OCI-LY3 (cell line): Measurements from ENCODE around the gene EZH1.

Experiments used
- H2AFZ ChIP-seq: fragments of 200-600, 300-600 bp; shearing (Covaris generic); 2 replicates; pipeline ENCODE4 v1.6.0; 2014; ENCODE audit warnings: antibody characterized with exemption, low read depth, low read length
- H3K27ac ChIP-seq: fragments of 200-600, 300-600 bp; sonication (generic); 2 replicates; pipeline ENCODE4 v1.5.1; 2014; ENCODE audit warnings: mild to moderate bottlenecking, low read length, moderate library complexity, mixed read lengths
- H3K27me3 ChIP-seq: fragments of 200-600, 300-600 bp; sonication (generic); 2 replicates; pipeline ENCODE4 v1.6.1; 2014; ENCODE audit warnings: low read depth, low read length, mixed read lengths
- H3K36me3 ChIP-seq: fragments of 200-600, 300-600 bp; sonication (generic); replicated peaks from 2 replicates; pipeline ENCODE3; 2014; ENCODE audit warnings: low read depth, low read length, mixed read lengths
- H3K4me1 ChIP-seq: fragments of 300-600, 200-600 bp; sonication (generic); 2 replicates; pipeline ENCODE4 v1.6.1; 2014; ENCODE audit warnings: low read length, mixed read lengths
- H3K4me2 ChIP-seq: fragments of 200-600, 300-600 bp; sonication (generic); 2 replicates; pipeline ENCODE4 v1.6.1; 2014; ENCODE audit warnings: low read length, mixed read lengths
- H3K4me3 ChIP-seq: fragments of 300-600, 200-600 bp; sonication (generic); 2 replicates; pipeline ENCODE4 v1.5.1; 2014; ENCODE audit warnings: antibody characterized with exemption, mild to moderate bottlenecking, low read length, moderate library complexity
- H3K79me2 ChIP-seq: fragments of 300-600, 200-600 bp; shearing (Covaris generic); 2 replicates; pipeline ENCODE4 v1.6.1; 2014; ENCODE audit warnings: mild to moderate bottlenecking, low read length, mixed read lengths
- H3K9ac ChIP-seq: fragments of 300-600, 200-600 bp; shearing (Covaris generic); 2 replicates; pipeline ENCODE4 v1.6.0; 2014; ENCODE audit warnings: mild to moderate bottlenecking, low read length, moderate library complexity
- H3K9me3 ChIP-seq: fragments of 200-600, 300-600 bp; shearing (Covaris generic); 2 replicates; pipeline ENCODE4 v1.6.1; 2014; ENCODE audit warnings: low read length, mixed read lengths; ENCODE audit not compliant: insufficient read depth
- H4K20me1 ChIP-seq: fragments of 200-600, 300-600 bp; sonication (generic); 2 replicates; pipeline ENCODE4 v1.6.1; 2016; ENCODE audit warnings: low read length, mixed read lengths; ENCODE audit not compliant: insufficient read depth
- CTCF ChIP-seq: fragments of 200-600, 300-600 bp; sonication (generic); IDR thresholded peaks from 2 replicates; pipeline ENCODE4 v1.5.1; 2014; ENCODE audit warnings: antibody characterized with exemption, low read length, low read depth
- EZH2phosphoT487 ChIP-seq: fragments of 200-600 bp; shearing (Covaris generic); IDR thresholded peaks from 2 replicates; pipeline ENCODE4 v1.6.1; 2018; ENCODE audit warnings: antibody characterized with exemption, mixed run types, low read depth

Gene EZH1

DNA sequence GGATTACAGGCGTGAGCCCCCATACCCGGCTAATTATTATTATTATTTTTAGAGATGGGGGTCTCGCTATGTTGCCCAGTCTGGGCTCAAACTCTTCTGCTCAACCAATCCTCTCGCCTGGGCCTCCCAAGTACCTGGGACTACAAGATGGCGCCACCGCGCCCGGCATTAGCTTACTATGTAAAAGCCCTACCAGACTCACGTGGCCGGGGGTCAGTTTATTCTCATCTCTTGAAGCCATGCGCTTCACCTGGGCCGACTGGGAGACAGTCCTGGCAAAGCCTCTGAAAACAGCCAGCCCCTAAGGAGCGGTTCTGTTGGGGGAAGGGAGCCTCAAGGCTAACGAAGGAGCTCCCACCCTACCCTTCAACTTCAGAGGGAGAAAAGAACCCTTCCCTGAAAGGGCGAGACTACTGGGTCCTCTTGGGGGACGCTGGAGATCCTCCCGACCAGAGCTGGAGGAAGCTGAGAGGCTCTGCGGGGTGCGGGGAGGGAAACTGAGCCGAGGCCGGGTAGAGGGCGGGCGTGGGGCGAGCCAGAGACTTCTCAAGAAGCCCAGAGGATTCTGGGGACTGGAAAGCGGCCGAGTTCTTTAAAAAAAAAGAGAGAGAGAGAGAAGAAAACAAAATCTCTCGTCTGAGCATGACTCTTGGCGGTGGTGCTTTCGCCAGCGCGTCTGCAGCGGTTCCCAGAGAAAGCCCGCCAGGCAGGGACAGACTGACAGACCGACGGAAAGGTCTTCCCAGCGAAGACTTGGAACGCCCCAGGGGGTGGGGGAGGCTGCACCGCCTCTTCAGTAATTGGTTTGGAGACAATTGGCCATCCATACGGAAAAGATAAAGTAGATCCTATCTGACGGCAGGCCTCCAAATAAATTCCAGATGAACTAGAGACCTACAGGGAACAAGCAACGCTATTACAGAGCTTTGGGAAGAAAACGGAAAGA lies 91.4 kb downstream of the EZH1 start:
- Histone ChIP-seq H2AFZ (no peak overlapping the region), H3K36me3 (no peaks in the 10 kb centered on the region), H3K27me3 (no peaks in the 10 kb centered on the region), H4K20me1 (no peaks in the 10 kb centered on the region), H3K79me2 (no peaks in the 10 kb centered on the region), H3K9ac (no peak overlapping the region), H3K4me2 (no peak overlapping the region), H3K9me3 (no peaks in the 10 kb centered on the region), H3K4me3 (no peak overlapping the region), H3K4me1 (peaks cover 21% of the 10 kb centered on the region), H3K27ac (no peak overlapping the region)
- no peak for TF ChIP-seq EZH2phosphoT487
- TF ChIP-seq CTCF: no peak

DNA sequence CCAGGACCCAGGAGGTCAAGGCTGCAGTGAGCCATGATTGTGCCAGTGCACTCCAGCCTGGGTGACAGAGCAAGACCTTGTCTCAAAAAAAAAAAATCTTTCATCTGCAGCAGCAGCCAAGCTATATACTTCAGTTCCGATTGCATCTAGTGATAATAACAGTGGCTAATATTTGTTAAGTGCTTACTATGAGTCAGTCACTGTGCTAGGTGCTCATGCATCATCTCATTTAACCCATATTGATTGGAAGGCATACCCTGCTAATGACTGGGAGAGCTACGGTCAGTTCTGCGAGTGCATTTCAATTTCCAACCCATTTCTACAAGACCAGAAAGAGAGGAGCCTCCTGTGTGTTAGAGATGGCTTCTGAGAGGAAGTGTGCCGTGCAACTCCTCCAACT lies 93.4 kb downstream of the EZH1 start:
- Histone ChIP-seq H3K9ac (no peak overlapping the region), H3K4me2 (no peak overlapping the region), H3K27ac (no peak overlapping the region), H3K4me1 (peaks cover 12% of the 10 kb centered on the region), H3K9me3 (no peaks in the 10 kb centered on the region), H3K27me3 (no peaks in the 10 kb centered on the region), H3K4me3 (no peak overlapping the region), H3K79me2 (no peaks in the 10 kb centered on the region), H4K20me1 (no peaks in the 10 kb centered on the region), H2AFZ (no peak overlapping the region), H3K36me3 (no peaks in the 10 kb centered on the region)
- TF ChIP-seq CTCF: no peak
- no peak for TF ChIP-seq EZH2phosphoT487
